Stimulated activated CD4-positive, alpha-beta T cell treated with anti-CD3 and anti-CD28 coated beads, Interleukin-1b, Interleukin-23, amount 100 ng/mL, for 1 hour (primary cell): ENCODE measurements around the gene CALCA.
A peak's percentile ranks its signal among the peaks of the same experiment; 100 is the strongest.
"Not testable (repeated sequence)": the region's sequence is repeated elsewhere in the genome, so short reads cannot be mapped to it uniquely, and the experiment has no call there.

Experiments used
- DNase-seq, 2 donors: peaks; one replicate each; pipeline ENCODE4 v3.0.0-alpha.2; 2020; ENCODE audit warnings: low read depth in 2 of 2

The CALCA gene

GRCh38 chr11:14971865-14972580, at the start of gene CALCA:
CALCA (minus strand) TSS chr11:14972351; CDS start chr11:14971192, 1,159 bp downstream.
- no peak for DNase-seq

GRCh38 chr11:15016200-15016599, 44.0 kb upstream of the CALCA start:
- no peak for DNase-seq

GRCh38 chr11:15011776-15012345, 39.7 kb upstream of the CALCA start:
- no peak for DNase-seq

- no peak for DNase-seq
These were observed 38.7 kb upstream of the CALCA start for GRCh38 chr11:15010865-15011264.

GRCh38 chr11:15006139-15006759, 34.1 kb upstream of the CALCA start:
- DNase-seq: no peak

- DNase-seq: not testable (repeated sequence)
These were observed 16.0 kb upstream of the CALCA start for GRCh38 chr11:14988133-14988532.

- DNase-seq: no peak
These were observed 9.4 kb upstream of the CALCA start for GRCh38 chr11:14981507-14981906.

- no peak for DNase-seq
These were observed 8.7 kb upstream of the CALCA start for GRCh38 chr11:14980854-14981253.

GRCh38 chr11:14977101-14977880, 5.1 kb upstream of the CALCA start:
- DNase-seq: no peak

- DNase-seq: no peak
These were observed 3.1 kb upstream of the CALCA start for GRCh38 chr11:14975252-14975587.

- DNase-seq: no peak
These were observed 2.5 kb upstream of the CALCA start for GRCh38 chr11:14974515-14975251.

- no peak for DNase-seq
These were observed 1.7 kb upstream of the CALCA start for GRCh38 chr11:14973621-14974514.

GRCh38 chr11:14972581-14973495, 687 bp upstream of the CALCA start:
- DNase-seq: no peak

GRCh38 chr11:14969901-14970323, 2.2 kb downstream of the CALCA start:
- DNase-seq: peak in 1 of 2 donors; percentile 44

- no peak for DNase-seq
These were observed 4.4 kb downstream of the CALCA start for GRCh38 chr11:14967581-14968243.

GRCh38 chr11:14956111-14956510, 16.0 kb downstream of the CALCA start:
- DNase-seq: no peak

- no peak for DNase-seq
These were observed 17.6 kb downstream of the CALCA start for GRCh38 chr11:14954581-14954980.

GRCh38 chr11:14953904-14954303, 18.2 kb downstream of the CALCA start:
- DNase-seq: no peak
